WTC11 (cell line): ENCODE measurements around the gene RECQL5. TPM values are rescaled to one million over a fixed set of nuclear protein-coding genes. Genes with fewer than 3 reads are reported as not detected.

Source experiments
- ATAC-seq: fragments of 200-7000 bp; cut with Tn5 transposase; 2 replicates; pipeline ENCODE4 v1.10.0; 2021; ENCODE audit warnings: mild to moderate bottlenecking, moderate library complexity
- CTCF ChIA-PET: fragments of 300-600 bp; sonication (Branson Sonifier 250); formaldehyde crosslinking; loops from one replicate; lab custom pipeline; 2021; ENCODE audit warnings: antibody characterized with exemption; lab: Charles Lee
- POLR2A ChIA-PET: fragments of 350-600 bp; sonication (Branson Sonifier 250); formaldehyde crosslinking; loops from one replicate; lab custom pipeline; 2021; ENCODE audit warnings: antibody characterized with exemption; lab: Charles Lee
- DNase-seq: peaks from one replicate; pipeline ENCODE4 v3.0.0; 2021; ENCODE audit warnings: low spot score
- H3K27ac Mint-ChIP-seq: 2 replicates; pipeline ENCODE4 v1.8.0; 2021; ENCODE audit warnings: mixed read lengths
- H3K27me3 Mint-ChIP-seq: 2 replicates; pipeline ENCODE4 v1.8.0; 2021; ENCODE audit warnings: low read depth, mild to moderate bottlenecking, moderate library complexity, mixed read lengths
- H3K36me3 Mint-ChIP-seq: 2 replicates; pipeline ENCODE4 v1.8.0; 2021; ENCODE audit warnings: mixed read lengths
- H3K4me1 Mint-ChIP-seq: 2 replicates; pipeline ENCODE4 v1.8.0; 2022; ENCODE audit warnings: mixed read lengths
- H3K4me3 Mint-ChIP-seq: 2 replicates; pipeline ENCODE4 v1.8.0; 2021; ENCODE audit warnings: mild to moderate bottlenecking, moderate library complexity, mixed read lengths
- H3K9me3 Mint-ChIP-seq: 2 replicates; pipeline ENCODE4 v1.8.0; 2021; ENCODE audit warnings: mixed read lengths
- CBFB ChIP-seq: sonication (generic); formaldehyde crosslinking; IDR thresholded peaks from 2 replicates; pipeline ENCODE4 v1.8.1; 2022; ENCODE audit warnings: mild to moderate bottlenecking, low read depth, missing genetic modification reagents
- CREM ChIP-seq: sonication (generic); formaldehyde crosslinking; IDR thresholded peaks from 2 replicates; pipeline ENCODE4 v1.8.1; 2022; ENCODE audit warnings: mild to moderate bottlenecking, missing genetic modification reagents, moderate library complexity
- HMGA2 ChIP-seq: fragments of 250-450 bp; sonication (Bioruptor Pico); IDR thresholded peaks from 2 replicates; pipeline ENCODE4 v1.4.0; 2021; ENCODE audit warnings: mild to moderate bottlenecking, moderate library complexity
- NFATC4 ChIP-seq: fragments of 250-450 bp; sonication (Bioruptor Pico); IDR thresholded peaks from 2 replicates; pipeline ENCODE4 v1.9.0; 2021; ENCODE audit warnings: mild to moderate bottlenecking
- OVOL2 ChIP-seq: fragments of 250-450 bp; sonication (Bioruptor Pico); IDR thresholded peaks from 2 replicates; pipeline ENCODE4 v1.9.0; 2021; ENCODE audit warnings: mild to moderate bottlenecking, borderline replicate concordance
- RELA ChIP-seq: sonication (generic); formaldehyde crosslinking; IDR thresholded peaks from 2 replicates; pipeline ENCODE4 v1.8.1; 2022; ENCODE audit warnings: missing genetic modification reagents, mild to moderate bottlenecking, borderline replicate concordance
- SOX15 ChIP-seq: fragments of 250-450 bp; sonication (Bioruptor Pico); IDR thresholded peaks from 2 replicates; pipeline ENCODE4 v1.9.0; 2021; ENCODE audit warnings: mild to moderate bottlenecking
- TCF7 ChIP-seq: sonication (generic); formaldehyde crosslinking; IDR thresholded peaks from 2 replicates; pipeline ENCODE4 v1.8.0; 2022; ENCODE audit warnings: mild to moderate bottlenecking, low read depth, missing genetic modification reagents, moderate library complexity
- TEAD4 ChIP-seq: sonication (generic); formaldehyde crosslinking; IDR thresholded peaks from 2 replicates; pipeline ENCODE4 v1.8.0; 2022; ENCODE audit warnings: mild to moderate bottlenecking, missing genetic modification reagents
- ZNF121 ChIP-seq: sonication (generic); formaldehyde crosslinking; IDR thresholded peaks from 2 replicates; pipeline ENCODE4 v1.8.0; 2023; ENCODE audit warnings: missing genetic modification reagents
- total RNA-seq: library from RNA; stranded (reverse); gene quantifications from 3 replicates; pipeline ENCODE4 v1.2.3, GENCODE V29; 2021
- TF ChIP-seq, protein P1 (sequence below): sonication (generic); formaldehyde crosslinking; IDR thresholded peaks from 2 replicates; pipeline ENCODE4 v1.8.1; 2022; ENCODE audit warnings: mild to moderate bottlenecking, missing genetic modification reagents, moderate library complexity, borderline replicate concordance
- TF ChIP-seq, protein P2 (sequence below): fragments of 250-450 bp; sonication (Bioruptor Pico); IDR thresholded peaks from 2 replicates; pipeline ENCODE4 v1.8.0; 2021; ENCODE audit warnings: mild to moderate bottlenecking
- TF ChIP-seq, protein P3 (sequence below): fragments of 250-450 bp; sonication (Bioruptor Pico); IDR thresholded peaks from 2 replicates; pipeline ENCODE4 v2.1.2; 2022; ENCODE audit warnings: mild to moderate bottlenecking, moderate library complexity
- TF ChIP-seq, protein P4 (sequence below): sonication (generic); formaldehyde crosslinking; IDR thresholded peaks from 2 replicates; pipeline ENCODE4 v1.8.1; 2023; ENCODE audit warnings: mild to moderate bottlenecking, missing genetic modification reagents
- TF ChIP-seq, protein P5 (sequence below): fragments of 250-450 bp; sonication (Bioruptor Pico); conservative IDR thresholded peaks from 2 replicates; pipeline ENCODE4 v1.9.0; 2021; ENCODE audit warnings: mild to moderate bottlenecking
- TF ChIP-seq, protein P6 (sequence below): sonication (generic); formaldehyde crosslinking; IDR thresholded peaks from 2 replicates; pipeline ENCODE4 v1.8.1; 2023; ENCODE audit warnings: mild to moderate bottlenecking, missing genetic modification reagents
- TF ChIP-seq, protein P7 (sequence below): sonication (generic); formaldehyde crosslinking; IDR thresholded peaks from 2 replicates; pipeline ENCODE4 v1.8.1; 2022; ENCODE audit warnings: missing genetic modification reagents, borderline replicate concordance
- TF ChIP-seq, protein P8 (sequence below): sonication (generic); formaldehyde crosslinking; IDR thresholded peaks from 2 replicates; pipeline ENCODE4 v1.8.0; 2023; ENCODE audit warnings: missing genetic modification reagents

Gene RECQL5
- total RNA-seq, 1 experiment from 2014 or later: 51.0 TPM

DNA sequence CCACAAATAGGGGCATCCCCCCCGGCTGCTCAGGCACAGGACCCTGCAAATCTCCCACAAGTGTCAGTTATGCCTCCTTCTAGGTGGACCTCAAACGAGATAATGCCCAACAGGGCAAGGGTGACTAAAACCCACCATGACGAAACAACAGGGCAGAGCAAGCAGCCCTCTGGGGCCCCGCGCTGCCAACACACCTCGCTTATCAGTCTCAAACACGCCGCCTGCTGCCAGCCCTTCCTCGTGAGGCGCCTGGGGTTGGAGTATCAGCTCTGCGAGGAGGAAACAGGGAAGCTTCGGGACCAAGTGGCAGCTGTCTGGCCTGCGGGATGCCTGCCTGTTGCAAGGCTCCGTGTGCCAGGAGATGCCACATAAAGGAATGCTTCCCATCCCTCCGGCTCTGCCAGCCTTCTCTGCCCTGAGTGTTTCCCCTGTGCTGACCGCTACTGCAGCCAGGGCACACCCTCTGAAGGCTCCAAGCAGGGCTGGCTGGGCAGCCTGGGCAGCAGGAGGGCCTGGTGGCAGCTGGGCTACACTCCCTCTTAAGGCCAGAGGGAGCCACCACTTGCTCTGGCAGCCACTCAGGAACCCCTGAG, 31.2 kb downstream of the RECQL5 start (continued):
- TF ChIP-seq, protein P1, sequence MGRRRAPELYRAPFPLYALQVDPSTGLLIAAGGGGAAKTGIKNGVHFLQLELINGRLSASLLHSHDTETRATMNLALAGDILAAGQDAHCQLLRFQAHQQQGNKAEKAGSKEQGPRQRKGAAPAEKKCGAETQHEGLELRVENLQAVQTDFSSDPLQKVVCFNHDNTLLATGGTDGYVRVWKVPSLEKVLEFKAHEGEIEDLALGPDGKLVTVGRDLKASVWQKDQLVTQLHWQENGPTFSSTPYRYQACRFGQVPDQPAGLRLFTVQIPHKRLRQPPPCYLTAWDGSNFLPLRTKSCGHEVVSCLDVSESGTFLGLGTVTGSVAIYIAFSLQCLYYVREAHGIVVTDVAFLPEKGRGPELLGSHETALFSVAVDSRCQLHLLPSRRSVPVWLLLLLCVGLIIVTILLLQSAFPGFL (CRISPR knock-in tag): no peak
- TF ChIP-seq, protein P2, sequence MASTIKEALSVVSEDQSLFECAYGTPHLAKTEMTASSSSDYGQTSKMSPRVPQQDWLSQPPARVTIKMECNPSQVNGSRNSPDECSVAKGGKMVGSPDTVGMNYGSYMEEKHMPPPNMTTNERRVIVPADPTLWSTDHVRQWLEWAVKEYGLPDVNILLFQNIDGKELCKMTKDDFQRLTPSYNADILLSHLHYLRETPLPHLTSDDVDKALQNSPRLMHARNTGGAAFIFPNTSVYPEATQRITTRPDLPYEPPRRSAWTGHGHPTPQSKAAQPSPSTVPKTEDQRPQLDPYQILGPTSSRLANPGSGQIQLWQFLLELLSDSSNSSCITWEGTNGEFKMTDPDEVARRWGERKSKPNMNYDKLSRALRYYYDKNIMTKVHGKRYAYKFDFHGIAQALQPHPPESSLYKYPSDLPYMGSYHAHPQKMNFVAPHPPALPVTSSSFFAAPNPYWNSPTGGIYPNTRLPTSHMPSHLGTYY (CRISPR knock-in tag): no peak
- TF ChIP-seq, protein P3, sequence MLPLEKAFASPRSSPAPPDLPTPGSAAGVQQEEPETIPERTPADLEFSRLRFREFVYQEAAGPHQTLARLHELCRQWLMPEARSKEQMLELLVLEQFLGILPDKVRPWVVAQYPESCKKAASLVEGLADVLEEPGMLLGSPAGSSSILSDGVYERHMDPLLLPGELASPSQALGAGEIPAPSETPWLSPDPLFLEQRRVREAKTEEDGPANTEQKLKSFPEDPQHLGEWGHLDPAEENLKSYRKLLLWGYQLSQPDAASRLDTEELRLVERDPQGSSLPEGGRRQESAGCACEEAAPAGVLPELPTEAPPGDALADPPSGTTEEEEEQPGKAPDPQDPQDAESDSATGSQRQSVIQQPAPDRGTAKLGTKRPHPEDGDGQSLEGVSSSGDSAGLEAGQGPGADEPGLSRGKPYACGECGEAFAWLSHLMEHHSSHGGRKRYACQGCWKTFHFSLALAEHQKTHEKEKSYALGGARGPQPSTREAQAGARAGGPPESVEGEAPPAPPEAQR (CRISPR knock-in tag): no peak

DNA sequence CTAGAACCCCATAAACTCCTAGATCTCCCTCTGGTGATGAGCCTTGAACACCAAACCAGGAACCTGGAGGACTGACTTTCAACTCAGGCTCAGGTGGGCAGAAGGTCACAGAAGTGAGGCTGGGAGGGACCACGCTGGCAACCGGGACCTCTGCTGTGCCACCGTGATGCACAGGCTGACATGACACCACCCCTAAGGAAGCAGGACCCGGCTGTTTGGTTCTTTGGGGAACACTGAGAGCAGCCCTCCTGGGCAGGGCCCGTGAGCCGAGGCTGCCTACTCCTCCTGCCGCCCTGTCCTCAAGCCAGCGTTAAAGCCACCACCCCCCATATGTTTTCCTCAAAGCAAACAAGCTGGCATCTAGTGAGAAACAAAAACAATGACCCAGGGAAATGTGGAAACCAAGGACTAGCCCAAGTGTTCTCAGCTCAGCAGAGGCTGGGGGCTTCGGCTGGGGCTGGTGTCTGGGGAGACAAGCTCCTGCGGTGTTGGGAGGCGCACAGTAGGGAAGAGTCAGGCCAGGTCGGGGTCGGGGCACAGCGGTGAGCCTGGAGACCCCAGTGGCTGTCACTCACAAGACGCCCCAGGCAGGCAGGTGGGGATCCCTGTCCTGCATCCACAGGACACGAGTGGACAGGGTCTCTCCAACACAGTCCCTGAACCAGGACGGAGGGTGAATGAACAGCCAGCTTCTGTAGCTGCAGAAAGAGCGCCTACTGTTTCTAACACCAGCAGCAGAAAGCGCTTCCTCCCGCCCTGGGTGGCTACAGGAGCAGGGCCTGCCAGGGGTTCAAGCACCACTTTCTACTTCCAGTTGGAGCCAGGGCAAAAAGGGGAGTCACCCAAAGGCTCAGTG, 32.0 kb downstream of the RECQL5 start:
- CTCF ChIA-PET: interaction anchor here (0.5 to 11.9 kb wide), 15 partner anchors 17 to 170 kb away, joined by 3 to 456 read pairs (median 23); partner anchors contain the start of genes GALK1 and MYO15B
- Mint-ChIP-seq H3K4me3 (no peak overlapping the region), H3K4me1 (peaks cover 11% of the 10 kb centered on the region), H3K27ac (no peak overlapping the region), H3K9me3 (no peaks in the 10 kb centered on the region), H3K27me3 (no peaks in the 10 kb centered on the region), H3K36me3 (no peaks in the 10 kb centered on the region)
- ATAC-seq: no peak
- TF ChIP-seq RELA (CRISPR knock-in tag): no peak
- TF ChIP-seq HMGA2 (CRISPR knock-in tag): no peak
- TF ChIP-seq, protein P4, sequence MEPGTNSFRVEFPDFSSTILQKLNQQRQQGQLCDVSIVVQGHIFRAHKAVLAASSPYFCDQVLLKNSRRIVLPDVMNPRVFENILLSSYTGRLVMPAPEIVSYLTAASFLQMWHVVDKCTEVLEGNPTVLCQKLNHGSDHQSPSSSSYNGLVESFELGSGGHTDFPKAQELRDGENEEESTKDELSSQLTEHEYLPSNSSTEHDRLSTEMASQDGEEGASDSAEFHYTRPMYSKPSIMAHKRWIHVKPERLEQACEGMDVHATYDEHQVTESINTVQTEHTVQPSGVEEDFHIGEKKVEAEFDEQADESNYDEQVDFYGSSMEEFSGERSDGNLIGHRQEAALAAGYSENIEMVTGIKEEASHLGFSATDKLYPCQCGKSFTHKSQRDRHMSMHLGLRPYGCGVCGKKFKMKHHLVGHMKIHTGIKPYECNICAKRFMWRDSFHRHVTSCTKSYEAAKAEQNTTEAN (CRISPR knock-in tag): no peak
- TF ChIP-seq CREM (CRISPR knock-in tag): no peak
- TF ChIP-seq TEAD4 (CRISPR knock-in tag): no peak
- TF ChIP-seq, protein P5, sequence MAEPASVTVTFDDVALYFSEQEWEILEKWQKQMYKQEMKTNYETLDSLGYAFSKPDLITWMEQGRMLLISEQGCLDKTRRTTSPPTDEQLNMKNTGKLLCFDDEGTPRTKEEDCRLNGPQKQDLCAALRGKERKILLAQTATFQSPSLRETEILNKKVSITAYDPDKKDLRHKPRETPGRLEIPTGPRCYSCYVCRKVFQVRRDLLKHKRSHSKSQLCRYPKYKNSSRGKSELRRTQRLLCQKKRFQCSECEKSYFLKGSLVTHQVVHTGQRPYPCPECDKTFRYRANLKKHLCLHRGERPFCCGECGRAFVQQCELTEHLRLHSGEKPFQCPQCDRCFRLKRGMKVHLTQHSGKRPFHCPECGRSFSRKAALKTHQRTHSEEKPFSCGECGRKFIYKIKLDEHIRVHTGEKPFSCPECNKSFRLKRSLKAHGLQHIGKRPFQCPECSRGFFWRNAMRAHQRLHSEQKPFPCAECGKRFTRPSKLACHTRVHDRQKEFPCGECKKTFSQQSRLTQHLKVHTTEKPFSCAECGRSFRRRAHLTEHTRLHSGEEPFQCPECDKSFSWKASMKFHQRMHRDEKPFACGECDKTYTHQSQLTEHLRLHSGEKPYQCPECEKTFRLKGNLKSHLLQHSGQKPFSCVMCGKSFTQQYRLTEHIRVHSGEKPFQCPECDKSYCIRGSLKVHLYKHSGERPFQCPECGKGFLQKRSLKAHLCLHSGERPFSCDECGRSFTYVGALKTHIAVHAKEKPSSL (CRISPR knock-in tag): no peak
- no peak for TF ChIP-seq SOX15 (CRISPR knock-in tag)
- no peak for TF ChIP-seq TCF7 (CRISPR knock-in tag)
- TF ChIP-seq, protein P6, sequence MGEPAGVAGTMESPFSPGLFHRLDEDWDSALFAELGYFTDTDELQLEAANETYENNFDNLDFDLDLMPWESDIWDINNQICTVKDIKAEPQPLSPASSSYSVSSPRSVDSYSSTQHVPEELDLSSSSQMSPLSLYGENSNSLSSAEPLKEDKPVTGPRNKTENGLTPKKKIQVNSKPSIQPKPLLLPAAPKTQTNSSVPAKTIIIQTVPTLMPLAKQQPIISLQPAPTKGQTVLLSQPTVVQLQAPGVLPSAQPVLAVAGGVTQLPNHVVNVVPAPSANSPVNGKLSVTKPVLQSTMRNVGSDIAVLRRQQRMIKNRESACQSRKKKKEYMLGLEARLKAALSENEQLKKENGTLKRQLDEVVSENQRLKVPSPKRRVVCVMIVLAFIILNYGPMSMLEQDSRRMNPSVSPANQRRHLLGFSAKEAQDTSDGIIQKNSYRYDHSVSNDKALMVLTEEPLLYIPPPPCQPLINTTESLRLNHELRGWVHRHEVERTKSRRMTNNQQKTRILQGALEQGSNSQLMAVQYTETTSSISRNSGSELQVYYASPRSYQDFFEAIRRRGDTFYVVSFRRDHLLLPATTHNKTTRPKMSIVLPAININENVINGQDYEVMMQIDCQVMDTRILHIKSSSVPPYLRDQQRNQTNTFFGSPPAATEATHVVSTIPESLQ (CRISPR knock-in tag): no peak
- no peak for TF ChIP-seq CBFB (CRISPR knock-in tag)
- TF ChIP-seq NFATC4: no peak
- TF ChIP-seq OVOL2: no peak
- TF ChIP-seq, protein P7, sequence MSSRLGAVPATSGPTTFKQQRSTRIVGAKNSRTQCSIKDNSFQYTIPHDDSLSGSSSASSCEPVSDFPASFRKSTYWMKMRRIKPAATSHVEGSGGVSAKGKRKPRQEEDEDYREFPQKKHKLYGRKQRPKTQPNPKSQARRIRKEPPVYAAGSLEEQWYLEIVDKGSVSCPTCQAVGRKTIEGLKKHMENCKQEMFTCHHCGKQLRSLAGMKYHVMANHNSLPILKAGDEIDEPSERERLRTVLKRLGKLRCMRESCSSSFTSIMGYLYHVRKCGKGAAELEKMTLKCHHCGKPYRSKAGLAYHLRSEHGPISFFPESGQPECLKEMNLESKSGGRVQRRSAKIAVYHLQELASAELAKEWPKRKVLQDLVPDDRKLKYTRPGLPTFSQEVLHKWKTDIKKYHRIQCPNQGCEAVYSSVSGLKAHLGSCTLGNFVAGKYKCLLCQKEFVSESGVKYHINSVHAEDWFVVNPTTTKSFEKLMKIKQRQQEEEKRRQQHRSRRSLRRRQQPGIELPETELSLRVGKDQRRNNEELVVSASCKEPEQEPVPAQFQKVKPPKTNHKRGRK (CRISPR knock-in tag): no peak
- no peak for TF ChIP-seq ZNF121 (CRISPR knock-in tag)
- TF ChIP-seq, protein P1 (CRISPR knock-in tag): no peak
- TF ChIP-seq, protein P8, sequence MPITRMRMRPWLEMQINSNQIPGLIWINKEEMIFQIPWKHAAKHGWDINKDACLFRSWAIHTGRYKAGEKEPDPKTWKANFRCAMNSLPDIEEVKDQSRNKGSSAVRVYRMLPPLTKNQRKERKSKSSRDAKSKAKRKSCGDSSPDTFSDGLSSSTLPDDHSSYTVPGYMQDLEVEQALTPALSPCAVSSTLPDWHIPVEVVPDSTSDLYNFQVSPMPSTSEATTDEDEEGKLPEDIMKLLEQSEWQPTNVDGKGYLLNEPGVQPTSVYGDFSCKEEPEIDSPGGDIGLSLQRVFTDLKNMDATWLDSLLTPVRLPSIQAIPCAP (CRISPR knock-in tag): no peak
- no peak for DNase-seq
- POLR2A ChIA-PET: interaction anchor here (1.0 kb wide), 1 partner anchor 7 kb away, joined by 4 read pairs; no protein-coding TSS in a partner anchor
